Measurements from ENCODE around the gene KIAA2012. TPM values are rescaled to one million over a fixed set of nuclear protein-coding genes. Genes with fewer than 3 reads are reported as not detected.

The KIAA2012 gene
- total and polyA plus RNA-seq, 2 of the 4 experiments (the other 2 are of a cell fraction): under 0.01 to 0.09 TPM

- Histone ChIP-seq H3K27me3 (ENCODE audit: control insufficient read depth, insufficient read depth, low read length) (no peaks in the 10 kb centered on the region), H2AFZ (replicated peaks; ENCODE audit: low read length, poor library complexity) (no peak overlapping the region), H2BK120ac (ENCODE audit: low read depth, low read length) (peak overlapping the region; percentile 2), H4K5ac (ENCODE audit: low read depth, low read length) (no peak overlapping the region), H2BK15ac (ENCODE audit: low read depth, low read length) (peak overlapping the region; percentile 60; the same call in 1 of the 3 replicates), H3K4me2 (ENCODE audit: low read depth, low read length) (no peak overlapping the region), H3K27ac (ENCODE audit: insufficient read depth, low read length) (no peak overlapping the region), H3K9me3 (ENCODE audit: control insufficient read depth, insufficient read depth, low read length) (no peaks in the 10 kb centered on the region), H3K79me1 (ENCODE audit: low read depth in 1 of 2, low read length in 2 of 2) (no peaks in the 10 kb centered on the region), H4K20me1 (ENCODE audit: insufficient read depth, low read length) (no peaks in the 10 kb centered on the region), H4K8ac (ENCODE audit: low read depth in 2 of 2, low read length in 2 of 2) (no peak overlapping the region; a peak in 1 of 4 replicates), H3K9ac (ENCODE audit: low read depth, low read length) (no peak overlapping the region), H4K91ac (ENCODE audit: insufficient read depth, low read depth, low read length) (peak overlapping the region; percentile 34; the same call in 1 of the 2 replicates), H2AK5ac (ENCODE audit: low read depth, low read length) (peak overlapping the region; percentile 25; the same call in 1 of the 2 replicates), H3K18ac (ENCODE audit: low read depth, low read length) (no peak overlapping the region), H3K9me1 (ENCODE audit: insufficient read depth, low read length) (peaks cover 7% of the 10 kb centered on the region; the same call in 1 of the 2 replicates), H3K4ac (ENCODE audit: low read depth, low read length) (peak overlapping the region; percentile 54), H3K4me1 (ENCODE audit: control insufficient read depth, insufficient read depth, low read length) (peaks cover 14% of the 10 kb centered on the region), H3K4me3 (ENCODE audit: insufficient read depth, low read depth, low read length) (no peak overlapping the region), H3K14ac (replicated peaks; ENCODE audit: low read depth, low read length) (no peak overlapping the region), H3K36me3 (ENCODE audit: control insufficient read depth, insufficient read depth, low read length) (no peaks in the 10 kb centered on the region), H2AK9ac (replicated peaks; ENCODE audit: low read depth, low read length, poor library complexity) (no peak overlapping the region), H3K56ac (ENCODE audit: extremely low read depth, insufficient read depth, low read length) (no peak overlapping the region), H3K23ac (ENCODE audit: low read depth, low read length) (no peak overlapping the region), H2BK20ac (ENCODE audit: low read depth, low read length) (peak overlapping the region; percentile 49; the same call in 1 of the 2 replicates), H2BK5ac (ENCODE audit: low read depth, low read length, poor library complexity, severe bottlenecking) (no peak overlapping the region)
- DNase-seq (no peak), ATAC-seq (ENCODE audit: low read depth) (no peak)
- intact Hi-C loops (cut with micrococcal nuclease) (no loop called here), in situ Hi-C loops (cut with MboI; ENCODE audit: low sequenced_read_pairs) (no loop called here), dilution Hi-C loops (cut with HindIII; ENCODE audit: low sequenced_read_pairs, unreplicated experiment) (no loop called here)
- no TSS peak for BruUV-seq (replicated peaks)
- CTCF ChIA-PET: no interaction called here
- POLR2A ChIA-PET (ENCODE audit: unreplicated experiment): no interaction called here
- WGBS, 2 experiments (ENCODE audit: extremely low coverage in 2 of 2, insufficient read length in 1 of 2): 80% methylated on average over 1 of the region's 4 CpGs; no CpG with 5 or more reads in 1 of the 2 experiments
- TF ChIP-seq POLR2A (IDR thresholded peaks at IDR 0.05; ENCODE audit: low read depth, low read length) (no peak), USF2 (IDR thresholded peaks at IDR 0.05; ENCODE audit: low read depth, low read length) (no peak), MAZ (IDR thresholded peaks at IDR 0.05; ENCODE audit: borderline replicate concordance, low read depth, low read length) (no peak), BHLHE40 (IDR thresholded peaks at IDR 0.05; ENCODE audit: low read depth, low read length) (no peak), CTCF (conservative IDR thresholded peaks at IDR 0.05; ENCODE audit: low read depth, low read length) (no peak), RFX5 (IDR thresholded peaks at IDR 0.05; ENCODE audit: low read depth, low read length) (no peak), SMC3 (IDR thresholded peaks at IDR 0.05; ENCODE audit: low read depth, low read length) (no peak), RAD21 (IDR thresholded peaks at IDR 0.05; ENCODE audit: low read length) (no peak), CHD1 (IDR thresholded peaks at IDR 0.05; ENCODE audit: low read depth, low read length) (no peak), FOS (IDR thresholded peaks at IDR 0.05; ENCODE audit: low read depth, low read length) (no peak), CEBPB (IDR thresholded peaks at IDR 0.05; ENCODE audit: low read depth, low read length) (no peak), RCOR1 (IDR thresholded peaks at IDR 0.05; ENCODE audit: insufficient replicate concordance, low read length) (no peak)
These were observed 84.3 kb downstream of the KIAA2012 start for GRCh38 chr2:202157211-202157990.

All from IMR-90 (cell line).